Measurements from ENCODE around the gene TSPAN9.

TSPAN9 gene

GRCh38 chr12:3178671-3179313, 101.6 kb downstream of the TSPAN9 start:
- peaks cover 0 to 11% (median 3%) of the 10 kb centered on the region in 5 donors for H3K4me1 ChIP-seq (ENCODE audit: control insufficient read depth in 5 of 5, insufficient read depth in 5 of 5, low read length in 5 of 5)
- H3K27ac ChIP-seq (ENCODE audit: low read depth, low read length): no peak overlapping the region

GRCh38 chr12:3179731-3180130, 102.6 kb downstream of the TSPAN9 start:
- Histone ChIP-seq H3K9me3 (ENCODE audit: control insufficient read depth in 5 of 5, low read length in 5 of 5) (no peaks in the 10 kb centered on the region), H3K4me1 (ENCODE audit: control insufficient read depth in 5 of 5, insufficient read depth in 5 of 5, low read length in 5 of 5) (peaks cover 0 to 11% (median 3%) of the 10 kb centered on the region in 5 donors), H3K4me3 (ENCODE audit: low read depth in 1 of 5, low read length in 5 of 5) (no peak overlapping the region), H3K36me3 (ENCODE audit: control insufficient read depth in 5 of 5, insufficient read depth in 5 of 5, low read length in 5 of 5) (peaks cover 0 to 4% (median 0%) of the 10 kb centered on the region in 5 donors), H3K27ac (ENCODE audit: low read depth, low read length) (no peak overlapping the region), H3K27me3 (ENCODE audit: control insufficient read depth in 5 of 5, insufficient read depth in 4 of 5, low read length in 5 of 5) (no peaks in the 10 kb centered on the region), H3K9ac (ENCODE audit: low read length in 5 of 5) (no peak overlapping the region)

More at GRCh38 chr12:3178671-3179313, 101.6 kb downstream of the TSPAN9 start:
- Histone ChIP-seq H3K9me3 (ENCODE audit: control insufficient read depth in 5 of 5, low read length in 5 of 5) (no peaks in the 10 kb centered on the region), H3K27me3 (ENCODE audit: control insufficient read depth in 5 of 5, insufficient read depth in 4 of 5, low read length in 5 of 5) (no peaks in the 10 kb centered on the region), H3K9ac (ENCODE audit: low read length in 5 of 5) (no peak overlapping the region), H3K36me3 (ENCODE audit: control insufficient read depth in 5 of 5, insufficient read depth in 5 of 5, low read length in 5 of 5) (peaks cover 0 to 4% (median 0%) of the 10 kb centered on the region in 5 donors), H3K4me3 (ENCODE audit: low read depth in 1 of 5, low read length in 5 of 5) (no peak overlapping the region)

- H3K9ac ChIP-seq (ENCODE audit: low read length in 5 of 5): no peak overlapping the region
- no peak overlapping the region for H3K4me3 ChIP-seq (ENCODE audit: low read depth in 1 of 5, low read length in 5 of 5)
- peaks cover 0 to 26% (median 0%) of the 10 kb centered on the region in 5 donors for H3K4me1 ChIP-seq (ENCODE audit: control insufficient read depth in 5 of 5, insufficient read depth in 5 of 5, low read length in 5 of 5)
- no peak overlapping the region for H3K27ac ChIP-seq (ENCODE audit: low read depth, low read length)
- H3K27me3 ChIP-seq (ENCODE audit: control insufficient read depth in 5 of 5, insufficient read depth in 4 of 5, low read length in 5 of 5): no peaks in the 10 kb centered on the region
- H3K9me3 ChIP-seq (ENCODE audit: control insufficient read depth in 5 of 5, low read length in 5 of 5): no peaks in the 10 kb centered on the region
- H3K36me3 ChIP-seq (ENCODE audit: control insufficient read depth in 5 of 5, insufficient read depth in 5 of 5, low read length in 5 of 5): peaks cover 0 to 4% (median 0%) of the 10 kb centered on the region in 5 donors
Measured at GRCh38 chr12:3182426-3182825, 105.2 kb downstream of the TSPAN9 start.

- Histone ChIP-seq H3K27me3 (ENCODE audit: control insufficient read depth in 5 of 5, insufficient read depth in 4 of 5, low read length in 5 of 5) (no peaks in the 10 kb centered on the region), H3K9me3 (ENCODE audit: control insufficient read depth in 5 of 5, low read length in 5 of 5) (no peaks in the 10 kb centered on the region), H3K4me1 (ENCODE audit: control insufficient read depth in 5 of 5, insufficient read depth in 5 of 5, low read length in 5 of 5) (peaks cover 0 to 36% (median 0%) of the 10 kb centered on the region in 5 donors), H3K27ac (ENCODE audit: low read depth, low read length) (no peak overlapping the region), H3K9ac (ENCODE audit: low read length in 5 of 5) (no peak overlapping the region), H3K36me3 (ENCODE audit: control insufficient read depth in 5 of 5, insufficient read depth in 5 of 5, low read length in 5 of 5) (peaks cover 0 to 4% (median 0%) of the 10 kb centered on the region in 5 donors), H3K4me3 (ENCODE audit: low read depth in 1 of 5, low read length in 5 of 5) (no peak overlapping the region)
Measured at GRCh38 chr12:3184485-3184884, 107.3 kb downstream of the TSPAN9 start.

GRCh38 chr12:3185260-3185870, 108.2 kb downstream of the TSPAN9 start:
- Histone ChIP-seq H3K4me1 (ENCODE audit: control insufficient read depth in 5 of 5, insufficient read depth in 5 of 5, low read length in 5 of 5) (peaks cover 0 to 36% (median 0%) of the 10 kb centered on the region in 5 donors), H3K27ac (ENCODE audit: low read depth, low read length) (no peak overlapping the region), H3K27me3 (ENCODE audit: control insufficient read depth in 5 of 5, insufficient read depth in 4 of 5, low read length in 5 of 5) (no peaks in the 10 kb centered on the region), H3K4me3 (ENCODE audit: low read depth in 1 of 5, low read length in 5 of 5) (no peak overlapping the region), H3K9me3 (ENCODE audit: control insufficient read depth in 5 of 5, low read length in 5 of 5) (no peaks in the 10 kb centered on the region), H3K9ac (ENCODE audit: low read length in 5 of 5) (no peak overlapping the region), H3K36me3 (ENCODE audit: control insufficient read depth in 5 of 5, insufficient read depth in 5 of 5, low read length in 5 of 5) (peaks cover 0 to 4% (median 0%) of the 10 kb centered on the region in 5 donors)

GRCh38 chr12:3186546-3187215, 109.5 kb downstream of the TSPAN9 start:
- Histone ChIP-seq H3K27me3 (ENCODE audit: control insufficient read depth in 5 of 5, insufficient read depth in 4 of 5, low read length in 5 of 5) (no peaks in the 10 kb centered on the region), H3K4me3 (ENCODE audit: low read depth in 1 of 5, low read length in 5 of 5) (no peak overlapping the region), H3K4me1 (ENCODE audit: control insufficient read depth in 5 of 5, insufficient read depth in 5 of 5, low read length in 5 of 5) (peaks cover 0 to 36% (median 0%) of the 10 kb centered on the region in 5 donors), H3K27ac (ENCODE audit: low read depth, low read length) (no peak overlapping the region), H3K36me3 (ENCODE audit: control insufficient read depth in 5 of 5, insufficient read depth in 5 of 5, low read length in 5 of 5) (peaks cover 0 to 4% (median 0%) of the 10 kb centered on the region in 5 donors), H3K9ac (ENCODE audit: low read length in 5 of 5) (no peak overlapping the region), H3K9me3 (ENCODE audit: control insufficient read depth in 5 of 5, low read length in 5 of 5) (no peaks in the 10 kb centered on the region)

GRCh38 chr12:3187846-3188770, 110.9 kb downstream of the TSPAN9 start:
- Histone ChIP-seq H3K9me3 (ENCODE audit: control insufficient read depth in 5 of 5, low read length in 5 of 5) (no peaks in the 10 kb centered on the region), H3K4me3 (ENCODE audit: low read depth in 1 of 5, low read length in 5 of 5) (no peak overlapping the region), H3K4me1 (ENCODE audit: control insufficient read depth in 5 of 5, insufficient read depth in 5 of 5, low read length in 5 of 5) (peaks cover 0 to 36% (median 0%) of the 10 kb centered on the region in 5 donors), H3K9ac (ENCODE audit: low read length in 5 of 5) (no peak overlapping the region), H3K36me3 (ENCODE audit: control insufficient read depth in 5 of 5, insufficient read depth in 5 of 5, low read length in 5 of 5) (no peaks in the 10 kb centered on the region), H3K27me3 (ENCODE audit: control insufficient read depth in 5 of 5, insufficient read depth in 4 of 5, low read length in 5 of 5) (no peaks in the 10 kb centered on the region), H3K27ac (ENCODE audit: low read depth, low read length) (no peak overlapping the region)

- no peak overlapping the region for H3K4me3 ChIP-seq (ENCODE audit: low read depth in 1 of 5, low read length in 5 of 5)
- no peak overlapping the region for H3K27ac ChIP-seq (ENCODE audit: low read depth, low read length)
- H3K9me3 ChIP-seq (ENCODE audit: control insufficient read depth in 5 of 5, low read length in 5 of 5): no peaks in the 10 kb centered on the region
- no peaks in the 10 kb centered on the region for H3K36me3 ChIP-seq (ENCODE audit: control insufficient read depth in 5 of 5, insufficient read depth in 5 of 5, low read length in 5 of 5)
- no peaks in the 10 kb centered on the region for H3K27me3 ChIP-seq (ENCODE audit: control insufficient read depth in 5 of 5, insufficient read depth in 4 of 5, low read length in 5 of 5)
- H3K4me1 ChIP-seq (ENCODE audit: control insufficient read depth in 5 of 5, insufficient read depth in 5 of 5, low read length in 5 of 5): peaks cover 0 to 38% (median 0%) of the 10 kb centered on the region in 5 donors
- no peak overlapping the region for H3K9ac ChIP-seq (ENCODE audit: low read length in 5 of 5)
Measured at GRCh38 chr12:3189282-3189681, 112.1 kb downstream of the TSPAN9 start.

- Histone ChIP-seq H3K4me3 (ENCODE audit: low read depth in 1 of 5, low read length in 5 of 5) (no peak overlapping the region), H3K27ac (ENCODE audit: low read depth, low read length) (no peak overlapping the region), H3K4me1 (ENCODE audit: control insufficient read depth in 5 of 5, insufficient read depth in 5 of 5, low read length in 5 of 5) (peaks cover 0 to 45% (median 0%) of the 10 kb centered on the region in 5 donors), H3K27me3 (ENCODE audit: control insufficient read depth in 5 of 5, insufficient read depth in 4 of 5, low read length in 5 of 5) (no peaks in the 10 kb centered on the region), H3K36me3 (ENCODE audit: control insufficient read depth in 5 of 5, insufficient read depth in 5 of 5, low read length in 5 of 5) (no peaks in the 10 kb centered on the region), H3K9ac (ENCODE audit: low read length in 5 of 5) (no peak overlapping the region), H3K9me3 (ENCODE audit: control insufficient read depth in 5 of 5, low read length in 5 of 5) (no peaks in the 10 kb centered on the region)
Measured at GRCh38 chr12:3190101-3190500, 112.9 kb downstream of the TSPAN9 start.
